HepG2 (cell line): ENCODE results near the gene TMEM107. TPM values are rescaled to one million over a fixed set of nuclear protein-coding genes. Genes with fewer than 3 reads are reported as not detected.

ENCODE experiments used
- ARNTL ChIP-seq: sonication (generic); formaldehyde crosslinking; IDR thresholded peaks from 2 replicates; pipeline ENCODE4 v1.4.0; 2020; ENCODE audit warnings: mild to moderate bottlenecking, missing genetic modification reagents
- ASH2L ChIP-seq: fragments of 300-600, 200-600 bp; sonication (generic); IDR thresholded peaks from 2 replicates; pipeline ENCODE4 v1.7.0; 2017; ENCODE audit warnings: low read depth, mild to moderate bottlenecking, moderate library complexity, mixed read lengths, low read length; ENCODE audit not compliant: insufficient read length
- CENPT ChIP-seq: sonication (generic); formaldehyde crosslinking; IDR thresholded peaks from 2 replicates; pipeline ENCODE4 v1.8.0; 2022; ENCODE audit warnings: low read depth, mild to moderate bottlenecking, moderate library complexity, missing genetic modification reagents
- DNMT3B ChIP-seq: conservative IDR thresholded peaks from 2 replicates; pipeline ENCODE4 v1.6.1; 2016; ENCODE audit warnings: missing biosample characterization, control low read depth
- FOXK2 ChIP-seq: fragments of 450-650 bp; IDR thresholded peaks from 2 replicates; pipeline ENCODE4 v1.6.1; 2016
- HNRNPUL1 ChIP-seq: fragments of 200-400 bp; formaldehyde crosslinking; IDR thresholded peaks from 2 replicates; pipeline ENCODE4 v1.6.1; 2017; ENCODE audit warnings: low read depth, mild to moderate bottlenecking, low read length, moderate library complexity
- MTA1 ChIP-seq: sonication (generic); formaldehyde crosslinking; IDR thresholded peaks from 2 replicates; pipeline ENCODE4 v1.4.0; 2020; ENCODE audit warnings: missing genetic modification reagents, mild to moderate bottlenecking, borderline replicate concordance
- POLR2A ChIP-seq, 2 experiments: IDR thresholded peaks; 2 replicates each; pipeline ENCODE4 v1.6.1; 2011; ENCODE audit warnings: low read depth in 2 of 2, low read length in 2 of 2, mild to moderate bottlenecking in 1 of 2, moderate library complexity in 1 of 2; ENCODE audit not compliant: insufficient read depth in 1 of 2
- RXRA ChIP-seq: sonication (generic); formaldehyde crosslinking; IDR thresholded peaks from 2 replicates; pipeline ENCODE4 v1.5.1; 2020; ENCODE audit warnings: missing genetic modification reagents
- SP140L ChIP-seq: sonication (generic); formaldehyde crosslinking; IDR thresholded peaks from 2 replicates; pipeline ENCODE4 v1.4.0; 2020; ENCODE audit warnings: missing genetic modification reagents, borderline replicate concordance
- TOE1 ChIP-seq: sonication (generic); formaldehyde crosslinking; IDR thresholded peaks from 2 replicates; pipeline ENCODE4 v1.4.0; 2020; ENCODE audit warnings: mild to moderate bottlenecking, missing genetic modification reagents
- YY1 ChIP-seq: IDR thresholded peaks from 2 replicates; pipeline ENCODE4 v1.6.1; 2011; ENCODE audit warnings: low read length, low read depth, moderate library complexity, mild to moderate bottlenecking; ENCODE audit not compliant: insufficient read depth, insufficient replicate concordance
- ZNF232 ChIP-seq: sonication (generic); formaldehyde crosslinking; IDR thresholded peaks from 2 replicates; pipeline ENCODE4 v1.4.0; 2020; ENCODE audit warnings: missing genetic modification reagents, borderline replicate concordance
- ZNF317 ChIP-seq: sonication (generic); formaldehyde crosslinking; IDR thresholded peaks from 2 replicates; pipeline ENCODE4 v1.5.0; 2020; ENCODE audit warnings: mild to moderate bottlenecking, missing genetic modification reagents
- ZNF441 ChIP-seq: sonication (generic); formaldehyde crosslinking; IDR thresholded peaks from 2 replicates; pipeline ENCODE4 v1.7.0; 2021; ENCODE audit warnings: missing genetic modification reagents, borderline replicate concordance
- ZNF720 ChIP-seq: sonication (generic); formaldehyde crosslinking; IDR thresholded peaks from 2 replicates; pipeline ENCODE4 v1.4.0; 2020; ENCODE audit warnings: missing genetic modification reagents
- ZNF768 ChIP-seq: sonication (generic); formaldehyde crosslinking; IDR thresholded peaks from 2 replicates; pipeline ENCODE4 v1.4.0; 2020; ENCODE audit warnings: missing genetic modification reagents
- ZNF883 ChIP-seq: sonication (generic); formaldehyde crosslinking; IDR thresholded peaks from 2 replicates; pipeline ENCODE4 v1.5.1; 2020; ENCODE audit warnings: mild to moderate bottlenecking, missing genetic modification reagents; ENCODE audit errors: not compliant biosample characterization
- polyA plus RNA-seq, 8 experiments: library from polyadenylated mRNA; depleted of rRNA in 3 of 8; stranded (reverse) in 7 of 8; unstranded in 1 of 8; fragments of >200 nt; fragmentation: Illumina TruSeq in 4 of 8; extraction: Trizol in 4 of 8; gene quantifications; 2 replicates each; pipeline versions ENCODE4 v1.2.1 to v1.2.3, GENCODE V29; 2011 to 2016; ENCODE audit warnings: low read depth in 4 of 8, missing spikeins in 1 of 8, mixed read lengths in 1 of 8; ENCODE audit not compliant: insufficient read depth in 1 of 8
- total RNA-seq, 5 experiments: library from RNA; depleted of rRNA; stranded (reverse); fragments of >200 nt; fragmentation: Illumina TruSeq; extraction: Trizol; gene quantifications; 2 replicates each; pipeline ENCODE4 v1.2.3, GENCODE V29; 2016; ENCODE audit warnings: low read depth in 1 of 5
- TF ChIP-seq, protein P1 (sequence below), 2 experiments: sonication (generic) in 1 of 2; formaldehyde crosslinking in 1 of 2; IDR thresholded peaks; 2 replicates each; pipeline versions ENCODE4 v1.4.0 to v1.6.1; 2016 to 2020; ENCODE audit warnings: borderline replicate concordance in 1 of 2, low read depth in 1 of 2, mild to moderate bottlenecking in 1 of 2, missing genetic modification reagents in 1 of 2
- TF ChIP-seq, protein P2 (sequence below): sonication (generic); formaldehyde crosslinking; IDR thresholded peaks from 2 replicates; pipeline ENCODE4 v1.9.0; 2022; ENCODE audit warnings: low read depth, missing genetic modification reagents

TMEM107 gene
- total and polyA plus RNA-seq, 2 of the 13 experiments (the other 11 are each of a cell fraction or from before 2014, with no cell fraction given) = 7.2 to 15.3 TPM

DNA sequence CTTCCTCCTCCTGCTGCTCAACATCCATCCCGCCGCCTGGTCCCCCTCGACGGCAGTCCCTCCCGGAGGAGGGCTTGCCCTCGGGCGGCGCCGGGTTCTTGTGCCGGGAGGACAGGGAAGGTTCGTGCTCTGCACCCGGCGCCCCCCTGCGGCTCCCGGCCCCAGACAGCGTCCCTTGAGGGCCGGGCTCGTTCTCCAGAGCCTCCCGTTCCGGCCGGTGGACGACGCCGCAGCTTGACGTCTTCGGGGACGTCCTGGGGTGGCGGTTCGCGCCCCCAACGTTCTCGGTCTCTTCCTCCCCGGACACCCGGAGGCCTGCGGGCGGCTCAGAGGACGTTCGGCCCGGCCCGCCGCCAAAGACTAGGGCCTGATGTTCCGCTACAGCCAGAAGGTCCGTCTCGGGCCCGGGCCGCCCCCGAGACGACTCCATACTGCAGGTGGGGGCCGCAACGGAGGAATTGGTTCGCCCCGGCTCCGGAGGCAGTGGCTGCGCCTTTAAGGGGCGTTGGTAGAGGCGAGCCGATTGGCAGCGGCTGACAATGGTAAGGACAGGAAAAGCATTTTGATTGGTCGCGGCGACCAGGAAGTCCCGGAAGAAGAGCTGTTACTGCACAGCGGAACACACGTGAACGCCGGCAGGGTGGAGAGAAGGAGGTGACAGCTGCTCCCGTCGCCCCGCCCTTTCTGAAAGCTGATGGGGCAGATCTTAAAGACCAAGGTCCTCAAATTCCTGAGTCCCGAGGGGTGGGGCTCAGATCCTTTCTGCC lies 13.7 kb upstream of the TMEM107 start, which contains the start of gene BORCS6 (continued):
- TF ChIP-seq, protein P1, sequence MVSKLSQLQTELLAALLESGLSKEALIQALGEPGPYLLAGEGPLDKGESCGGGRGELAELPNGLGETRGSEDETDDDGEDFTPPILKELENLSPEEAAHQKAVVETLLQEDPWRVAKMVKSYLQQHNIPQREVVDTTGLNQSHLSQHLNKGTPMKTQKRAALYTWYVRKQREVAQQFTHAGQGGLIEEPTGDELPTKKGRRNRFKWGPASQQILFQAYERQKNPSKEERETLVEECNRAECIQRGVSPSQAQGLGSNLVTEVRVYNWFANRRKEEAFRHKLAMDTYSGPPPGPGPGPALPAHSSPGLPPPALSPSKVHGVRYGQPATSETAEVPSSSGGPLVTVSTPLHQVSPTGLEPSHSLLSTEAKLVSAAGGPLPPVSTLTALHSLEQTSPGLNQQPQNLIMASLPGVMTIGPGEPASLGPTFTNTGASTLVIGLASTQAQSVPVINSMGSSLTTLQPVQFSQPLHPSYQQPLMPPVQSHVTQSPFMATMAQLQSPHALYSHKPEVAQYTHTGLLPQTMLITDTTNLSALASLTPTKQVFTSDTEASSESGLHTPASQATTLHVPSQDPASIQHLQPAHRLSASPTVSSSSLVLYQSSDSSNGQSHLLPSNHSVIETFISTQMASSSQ (IDR thresholded peaks at IDR 0.05; ENCODE audit: low read depth) = no peak
- TF ChIP-seq, protein P1 (CRISPR knock-in tag; IDR thresholded peaks at IDR 0.05; ENCODE audit: borderline replicate concordance) = peak; percentile 56; the same call in 1 of the 2 replicates
- no peak for TF ChIP-seq FOXK2
- TF ChIP-seq ZNF232 (CRISPR knock-in tag) = no peak
- 0 out of 2 replicates have a peak, but pooled peaks have one; percentile 29 for TF ChIP-seq ZNF441 (CRISPR knock-in tag)
- peak; percentile 82 for TF ChIP-seq ZNF883 (CRISPR knock-in tag)
- peak; percentile 28; the same call in 1 of the 2 replicates for TF ChIP-seq MTA1 (CRISPR knock-in tag)
- TF ChIP-seq ASH2L = peak; percentile 25
- TF ChIP-seq CENPT = no peak
- TF ChIP-seq ARNTL (CRISPR knock-in tag) = peak; percentile 85
- TF ChIP-seq TOE1 (CRISPR knock-in tag) = no peak
- no peak for TF ChIP-seq HNRNPUL1
- TF ChIP-seq, protein P2, sequence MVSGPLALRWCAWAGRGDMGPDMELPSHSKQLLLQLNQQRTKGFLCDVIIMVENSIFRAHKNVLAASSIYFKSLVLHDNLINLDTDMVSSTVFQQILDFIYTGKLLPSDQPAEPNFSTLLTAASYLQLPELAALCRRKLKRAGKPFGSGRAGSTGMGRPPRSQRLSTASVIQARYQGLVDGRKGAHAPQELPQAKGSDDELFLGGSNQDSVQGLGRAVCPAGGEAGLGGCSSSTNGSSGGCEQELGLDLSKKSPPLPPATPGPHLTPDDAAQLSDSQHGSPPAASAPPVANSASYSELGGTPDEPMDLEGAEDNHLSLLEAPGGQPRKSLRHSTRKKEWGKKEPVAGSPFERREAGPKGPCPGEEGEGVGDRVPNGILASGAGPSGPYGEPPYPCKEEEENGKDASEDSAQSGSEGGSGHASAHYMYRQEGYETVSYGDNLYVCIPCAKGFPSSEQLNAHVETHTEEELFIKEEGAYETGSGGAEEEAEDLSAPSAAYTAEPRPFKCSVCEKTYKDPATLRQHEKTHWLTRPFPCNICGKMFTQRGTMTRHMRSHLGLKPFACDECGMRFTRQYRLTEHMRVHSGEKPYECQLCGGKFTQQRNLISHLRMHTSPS (CRISPR knock-in tag) = no peak
- TF ChIP-seq SP140L = no peak
- no peak for TF ChIP-seq DNMT3B (CRISPR knock-in tag)
- TF ChIP-seq POLR2A (IDR thresholded peaks at IDR 0.05; ENCODE audit: insufficient read depth in 1 of 2, low read depth in 2 of 2, low read length in 2 of 2) = peak; percentile 30 to 46; a peak in 2 of 4 replicates
- peak; percentile 57 for TF ChIP-seq YY1
- no peak for TF ChIP-seq ZNF768 (CRISPR knock-in tag)
- TF ChIP-seq ZNF317 (CRISPR knock-in tag) = 0 out of 2 replicates have a peak, but pooled peaks have one; percentile 25
- no peak for TF ChIP-seq ZNF720 (CRISPR knock-in tag)
- peak; percentile 14; the same call in 1 of the 2 replicates for TF ChIP-seq RXRA (CRISPR knock-in tag)
